ENCODE results near the gene MC1R. TPM values are rescaled to one million over a fixed set of nuclear protein-coding genes. Genes with fewer than 3 reads are reported as not detected.

MC1R gene
- total and polyA plus RNA-seq, 10 of the 15 experiments (the other 5 are each of a cell fraction or from before 2014, with no cell fraction given) = 0.06 to 2.3 (median 0.45) TPM

- no peak for TF ChIP-seq ZNF592 (IDR thresholded peaks at IDR 0.05)
- no peak for TF ChIP-seq RUNX3 (IDR thresholded peaks at IDR 0.05; ENCODE audit: low read length)
- no peak for TF ChIP-seq USF1 (IDR thresholded peaks at IDR 0.05; ENCODE audit: borderline replicate concordance, extremely low read length, insufficient read depth, low read depth, low read length)
- no peak for TF ChIP-seq HDAC6 (IDR thresholded peaks at IDR 0.05; ENCODE audit: unreplicated experiment)
- no peak for TF ChIP-seq GATAD2B (conservative IDR thresholded peaks at IDR 0.05; ENCODE audit: low read depth)
- TF ChIP-seq SMAD5 (IDR thresholded peaks at IDR 0.05; ENCODE audit: low read depth) = no peak
- no peak for TF ChIP-seq SIX5 (IDR thresholded peaks at IDR 0.05; ENCODE audit: low read depth, low read length, severe bottlenecking)
- TF ChIP-seq CBFB (IDR thresholded peaks at IDR 0.05; ENCODE audit: low read depth) = no peak
Measured at GRCh38 chr16:89919535-89920406, 1.1 kb downstream of the MC1R start (continued).
